HepG2 (cell line): Measurements from ENCODE around the gene HNRNPA1. TPM values are rescaled to one million over a fixed set of nuclear protein-coding genes. Genes with fewer than 3 reads are reported as not detected.

Experiments used
- ARHGAP35 ChIP-seq: sonication (generic); formaldehyde crosslinking; IDR thresholded peaks from 2 replicates; pipeline ENCODE4 v1.9.0; 2022; ENCODE audit warnings: mild to moderate bottlenecking, inconsistent platforms, moderate library complexity, missing genetic modification reagents, borderline replicate concordance
- CAMTA2 ChIP-seq: sonication (generic); formaldehyde crosslinking; IDR thresholded peaks from 2 replicates; pipeline ENCODE4 v1.4.0; 2020; ENCODE audit warnings: mild to moderate bottlenecking, missing genetic modification reagents, borderline replicate concordance
- CREB1 ChIP-seq, 2 experiments: fragments of 450-650 bp in 1 of 2; IDR thresholded peaks; 2 replicates each; pipeline ENCODE4 v1.6.1; 2016 to 2017; ENCODE audit warnings: control low read depth in 1 of 2, mild to moderate bottlenecking in 1 of 2, missing compliant biosample characterization in 1 of 2, missing genetic modification characterization in 1 of 2
- CTCF ChIP-seq: sonication (generic); formaldehyde crosslinking; IDR thresholded peaks from 2 replicates; pipeline ENCODE4 v1.5.0; 2020; ENCODE audit warnings: mild to moderate bottlenecking, missing genetic modification reagents, moderate library complexity
- E2F2 ChIP-seq: sonication (generic); formaldehyde crosslinking; IDR thresholded peaks from 2 replicates; pipeline ENCODE4 v1.4.0; 2020; ENCODE audit warnings: missing genetic modification reagents, borderline replicate concordance
- GATA4 ChIP-seq: sonication (generic); IDR thresholded peaks from 2 replicates; pipeline ENCODE4 v1.6.1; 2016; ENCODE audit warnings: antibody characterized with exemption, low read depth, borderline replicate concordance
- HHEX ChIP-seq: IDR thresholded peaks from 2 replicates; pipeline ENCODE4 v1.6.1; 2016; ENCODE audit warnings: control low read depth
- KDM5A ChIP-seq: fragments of 200-600 bp; sonication (generic); IDR thresholded peaks from 2 replicates; pipeline ENCODE4 v1.7.0; 2018; ENCODE audit warnings: antibody characterized with exemption, mild to moderate bottlenecking, low read length, borderline replicate concordance
- LCORL ChIP-seq, 2 experiments: fragments of 450-650 bp in 1 of 2; sonication (generic) in 1 of 2; formaldehyde crosslinking in 1 of 2; IDR thresholded peaks; 2 replicates each; pipeline versions ENCODE4 v1.5.0 to v1.6.1; 2017 to 2020; ENCODE audit warnings: antibody characterized with exemption in 1 of 2, missing genetic modification reagents in 1 of 2
- MTA3 ChIP-seq: sonication (generic); formaldehyde crosslinking; IDR thresholded peaks from 2 replicates; pipeline ENCODE4 v1.4.0; 2020; ENCODE audit warnings: missing genetic modification reagents
- MXD1 ChIP-seq: sonication (generic); formaldehyde crosslinking; IDR thresholded peaks from 2 replicates; pipeline ENCODE4 v1.4.0; 2020; ENCODE audit warnings: mild to moderate bottlenecking, missing genetic modification reagents
- NFKBIZ ChIP-seq: IDR thresholded peaks from 2 replicates; pipeline ENCODE4 v1.6.1; 2018; ENCODE audit warnings: missing genetic modification reagents, missing compliant biosample characterization
- NR0B2 ChIP-seq: sonication (generic); formaldehyde crosslinking; IDR thresholded peaks from 2 replicates; pipeline ENCODE4 v1.4.0; 2020; ENCODE audit warnings: mild to moderate bottlenecking, missing genetic modification reagents
- NR2C2 ChIP-seq: sonication (generic); formaldehyde crosslinking; IDR thresholded peaks from 2 replicates; pipeline ENCODE4 v1.4.0; 2020; ENCODE audit warnings: missing genetic modification reagents, mild to moderate bottlenecking, moderate library complexity, borderline replicate concordance
- PHF20 ChIP-seq: sonication (generic); formaldehyde crosslinking; IDR thresholded peaks from 2 replicates; pipeline ENCODE4 v1.5.0; 2020; ENCODE audit warnings: mild to moderate bottlenecking, missing genetic modification reagents
- PLRG1 ChIP-seq: fragments of 450-650 bp; conservative IDR thresholded peaks from 2 replicates; pipeline ENCODE4 v1.6.1; 2016
- RXRA ChIP-seq: sonication (generic); formaldehyde crosslinking; IDR thresholded peaks from 2 replicates; pipeline ENCODE4 v1.5.1; 2020; ENCODE audit warnings: missing genetic modification reagents
- SALL2 ChIP-seq: sonication (generic); formaldehyde crosslinking; IDR thresholded peaks from 2 replicates; pipeline ENCODE4 v1.8.1; 2023; ENCODE audit warnings: mild to moderate bottlenecking, missing genetic modification reagents, inconsistent platforms
- SIX1 ChIP-seq: sonication (generic); formaldehyde crosslinking; IDR thresholded peaks from 2 replicates; pipeline ENCODE4 v1.4.0; 2020; ENCODE audit warnings: missing genetic modification reagents, borderline replicate concordance
- SRSF4 ChIP-seq: fragments of 200-400 bp; formaldehyde crosslinking; IDR thresholded peaks from one replicate; pipeline ENCODE4 v1.6.1; 2018; ENCODE audit warnings: mild to moderate bottlenecking, low read depth, low read length, moderate library complexity; ENCODE audit not compliant: poor library complexity, severe bottlenecking
- ZC3H4 ChIP-seq: sonication (generic); formaldehyde crosslinking; IDR thresholded peaks from 2 replicates; pipeline ENCODE4 v1.4.0; 2020; ENCODE audit warnings: missing genetic modification reagents, borderline replicate concordance
- ZEB1 ChIP-seq: IDR thresholded peaks from 2 replicates; pipeline ENCODE4 v1.6.1; 2012; ENCODE audit warnings: mild to moderate bottlenecking, low read depth, inconsistent platforms; ENCODE audit not compliant: insufficient replicate concordance
- ZFP82 ChIP-seq: sonication (generic); formaldehyde crosslinking; IDR thresholded peaks from 2 replicates; pipeline ENCODE4 v1.5.1; 2020; ENCODE audit warnings: mild to moderate bottlenecking, missing genetic modification reagents, borderline replicate concordance
- ZNF367 ChIP-seq: sonication (generic); formaldehyde crosslinking; IDR thresholded peaks from 2 replicates; pipeline ENCODE4 v1.4.0; 2020; ENCODE audit warnings: missing genetic modification reagents, borderline replicate concordance
- ZNF709 ChIP-seq: sonication (generic); formaldehyde crosslinking; IDR thresholded peaks from 2 replicates; pipeline ENCODE4 v1.5.0; 2020; ENCODE audit warnings: mild to moderate bottlenecking, missing genetic modification reagents
- ZSCAN12 ChIP-seq: sonication (generic); formaldehyde crosslinking; IDR thresholded peaks from 2 replicates; pipeline ENCODE4 v1.9.0; 2021; ENCODE audit warnings: mild to moderate bottlenecking, missing genetic modification reagents
- ZSCAN9 ChIP-seq: IDR thresholded peaks from 2 replicates; pipeline ENCODE4 v1.6.1; 2016; ENCODE audit warnings: borderline replicate concordance
- polyA plus RNA-seq, 8 experiments: library from polyadenylated mRNA; depleted of rRNA in 3 of 8; stranded (reverse) in 7 of 8; unstranded in 1 of 8; fragments of >200 nt; fragmentation: Illumina TruSeq in 4 of 8; extraction: Trizol in 4 of 8; gene quantifications; 2 replicates each; pipeline versions ENCODE4 v1.2.1 to v1.2.3, GENCODE V29; 2011 to 2016; ENCODE audit warnings: low read depth in 4 of 8, missing spikeins in 1 of 8, mixed read lengths in 1 of 8; ENCODE audit not compliant: insufficient read depth in 1 of 8
- total RNA-seq, 5 experiments: library from RNA; depleted of rRNA; stranded (reverse); fragments of >200 nt; fragmentation: Illumina TruSeq; extraction: Trizol; gene quantifications; 2 replicates each; pipeline ENCODE4 v1.2.3, GENCODE V29; 2016; ENCODE audit warnings: low read depth in 1 of 5

HNRNPA1 gene
- total and polyA plus RNA-seq, 2 of the 13 experiments (the other 11 are each of a cell fraction or from before 2014, with no cell fraction given), result 535 to 1,820 TPM

GRCh38 chr12:54294152-54294952 lies 13.8 kb downstream of the HNRNPA1 start (continued):
- TF ChIP-seq E2F2 (CRISPR knock-in tag), result no peak
- 0 out of 2 replicates have a peak, but pooled peaks have one; percentile 26 for TF ChIP-seq ZFP82 (CRISPR knock-in tag)
- TF ChIP-seq CAMTA2 (CRISPR knock-in tag), result no peak
- no peak for TF ChIP-seq ARHGAP35 (CRISPR knock-in tag)
- TF ChIP-seq RXRA, result peak; percentile 98
- TF ChIP-seq PLRG1, result no peak
- TF ChIP-seq NR2C2, result peak; percentile 95
- TF ChIP-seq MXD1, result no peak
- TF ChIP-seq GATA4, result peak; percentile 39; the same call in 1 of the 2 replicates
- no peak for TF ChIP-seq ZC3H4 (CRISPR knock-in tag)
- no peak; the same call in 1 of the 2 replicates for TF ChIP-seq KDM5A
- no peak for TF ChIP-seq CREB1 (IDR thresholded peaks at IDR 0.05)
- no peak for TF ChIP-seq CREB1 (CRISPR knock-in tag; IDR thresholded peaks at IDR 0.05)
- TF ChIP-seq ZNF709 (CRISPR knock-in tag), result no peak
- no peak for TF ChIP-seq HHEX
- no peak; the same call in 1 of the 2 replicates for TF ChIP-seq SIX1 (CRISPR knock-in tag)
- no peak for TF ChIP-seq NR0B2 (CRISPR knock-in tag)
- TF ChIP-seq ZSCAN9, result peak; percentile 67; the same call in 1 of the 2 replicates
- TF ChIP-seq NFKBIZ (CRISPR knock-in tag), result peak; percentile 42; the same call in 1 of the 2 replicates
- TF ChIP-seq ZSCAN12 (CRISPR knock-in tag), result no peak
- TF ChIP-seq SRSF4, result no peak
- TF ChIP-seq ZNF367, result no peak
- no peak for TF ChIP-seq MTA3 (CRISPR knock-in tag)
- TF ChIP-seq ZEB1, result peak; percentile 81
- no peak for TF ChIP-seq LCORL (IDR thresholded peaks at IDR 0.05)
- peak; percentile 49 for TF ChIP-seq LCORL (CRISPR knock-in tag; IDR thresholded peaks at IDR 0.05)
- no peak; the same call in 1 of the 2 replicates for TF ChIP-seq SALL2
- no peak for TF ChIP-seq PHF20 (CRISPR knock-in tag)
- TF ChIP-seq CTCF (CRISPR knock-in tag), result peak; percentile 93
